ENCODE data around the gene TMEM240.

Gene TMEM240

GRCh38 chr1:1550591-1551432, 10.4 kb upstream of the TMEM240 start:
- no peak for DNase-seq (ENCODE audit: low read depth)
- TF ChIP-seq, protein P1, sequence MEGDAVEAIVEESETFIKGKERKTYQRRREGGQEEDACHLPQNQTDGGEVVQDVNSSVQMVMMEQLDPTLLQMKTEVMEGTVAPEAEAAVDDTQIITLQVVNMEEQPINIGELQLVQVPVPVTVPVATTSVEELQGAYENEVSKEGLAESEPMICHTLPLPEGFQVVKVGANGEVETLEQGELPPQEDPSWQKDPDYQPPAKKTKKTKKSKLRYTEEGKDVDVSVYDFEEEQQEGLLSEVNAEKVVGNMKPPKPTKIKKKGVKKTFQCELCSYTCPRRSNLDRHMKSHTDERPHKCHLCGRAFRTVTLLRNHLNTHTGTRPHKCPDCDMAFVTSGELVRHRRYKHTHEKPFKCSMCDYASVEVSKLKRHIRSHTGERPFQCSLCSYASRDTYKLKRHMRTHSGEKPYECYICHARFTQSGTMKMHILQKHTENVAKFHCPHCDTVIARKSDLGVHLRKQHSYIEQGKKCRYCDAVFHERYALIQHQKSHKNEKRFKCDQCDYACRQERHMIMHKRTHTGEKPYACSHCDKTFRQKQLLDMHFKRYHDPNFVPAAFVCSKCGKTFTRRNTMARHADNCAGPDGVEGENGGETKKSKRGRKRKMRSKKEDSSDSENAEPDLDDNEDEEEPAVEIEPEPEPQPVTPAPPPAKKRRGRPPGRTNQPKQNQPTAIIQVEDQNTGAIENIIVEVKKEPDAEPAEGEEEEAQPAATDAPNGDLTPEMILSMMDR (IDR thresholded peaks at IDR 0.05; ENCODE audit: low read depth, low read length, missing control alignments) = peak; percentile 35
- no peak overlapping the region for H3K4me3 ChIP-seq (ENCODE audit: low read depth, low read length)

- no peak for DNase-seq (ENCODE audit: low read depth)
- no peak overlapping the region for H3K4me3 ChIP-seq (ENCODE audit: low read depth, low read length)
- TF ChIP-seq, protein P1 (IDR thresholded peaks at IDR 0.05; ENCODE audit: low read depth, low read length, missing control alignments) = no peak
Measured at GRCh38 chr1:1550087-1550486, 9.7 kb upstream of the TMEM240 start.

GRCh38 chr1:1548591-1548990, 8.2 kb upstream of the TMEM240 start:
- no peak for DNase-seq (ENCODE audit: low read depth)
- no peak overlapping the region for H3K4me3 ChIP-seq (ENCODE audit: low read depth, low read length)
- TF ChIP-seq, protein P1 (IDR thresholded peaks at IDR 0.05; ENCODE audit: low read depth, low read length, missing control alignments) = no peak

- no peak for DNase-seq (ENCODE audit: low read depth)
- TF ChIP-seq, protein P1 (IDR thresholded peaks at IDR 0.05; ENCODE audit: low read depth, low read length, missing control alignments) = no peak
- H3K4me3 ChIP-seq (ENCODE audit: low read depth, low read length) = no peak overlapping the region
Measured at GRCh38 chr1:1547476-1547875, 7.1 kb upstream of the TMEM240 start.

GRCh38 chr1:1547011-1547410, 6.6 kb upstream of the TMEM240 start:
- TF ChIP-seq, protein P1 (IDR thresholded peaks at IDR 0.05; ENCODE audit: low read depth, low read length, missing control alignments) = no peak
- no peak overlapping the region for H3K4me3 ChIP-seq (ENCODE audit: low read depth, low read length)
- no peak for DNase-seq (ENCODE audit: low read depth)

GRCh38 chr1:1545946-1546737, 5.7 kb upstream of the TMEM240 start:
- H3K4me3 ChIP-seq (ENCODE audit: low read depth, low read length) = no peak overlapping the region
- TF ChIP-seq, protein P1 (IDR thresholded peaks at IDR 0.05; ENCODE audit: low read depth, low read length, missing control alignments) = no peak
- DNase-seq (ENCODE audit: low read depth) = no peak

All from GM12864 (cell line).